HG02938 (cell line): Measurements from ENCODE around the gene TEN1.
"Not testable (repeated sequence)": the region's sequence is repeated elsewhere in the genome, so short reads cannot be mapped to it uniquely, and the experiment has no call there.

ENCODE experiments used
- ATAC-seq: cut with Tn5 transposase; IDR thresholded peaks from one replicate; pipeline ENCODE4 v1.9.1; 2021; ENCODE audit warnings: mild to moderate bottlenecking, moderate library complexity; ENCODE audit not compliant: unreplicated experiment

The TEN1 gene

GRCh38 chr17:76024353-76024752 lies 45.3 kb downstream of the TEN1 start:
- no peak for ATAC-seq

- no peak for ATAC-seq
Measured at GRCh38 chr17:76025294-76025693, 46.3 kb downstream of the TEN1 start.

- no peak for ATAC-seq
Measured at GRCh38 chr17:76026714-76027158, 47.7 kb downstream of the TEN1 start.

GRCh38 chr17:76027159-76027839 lies 48.3 kb downstream of the TEN1 start, which contains the start of gene EVPL:
Gene EVPL (minus strand): TSS chr17:76027306. CDS start chr17:76027198, 108 bp downstream.
- ATAC-seq: no peak

- no peak for ATAC-seq
Measured at GRCh38 chr17:76032073-76032779, 53.2 kb downstream of the TEN1 start.

GRCh38 chr17:76032780-76033108 lies 53.7 kb downstream of the TEN1 start:
- no peak for ATAC-seq

GRCh38 chr17:76033139-76033538 lies 54.1 kb downstream of the TEN1 start:
- ATAC-seq: no peak

GRCh38 chr17:76034428-76035350 lies 55.6 kb downstream of the TEN1 start:
- no peak for ATAC-seq

- no peak for ATAC-seq
Measured at GRCh38 chr17:76036497-76037261, 57.6 kb downstream of the TEN1 start.

- no peak for ATAC-seq
Measured at GRCh38 chr17:76038050-76038449, 59.0 kb downstream of the TEN1 start.

- no peak for ATAC-seq
Measured at GRCh38 chr17:76039121-76039520, 60.1 kb downstream of the TEN1 start.

GRCh38 chr17:76040376-76040775 lies 61.3 kb downstream of the TEN1 start:
- ATAC-seq: no peak

- not testable (repeated sequence) for ATAC-seq
Measured at GRCh38 chr17:76042868-76043267, 63.8 kb downstream of the TEN1 start.

GRCh38 chr17:76044475-76045007 lies 65.5 kb downstream of the TEN1 start:
- ATAC-seq: not testable (repeated sequence)

GRCh38 chr17:76046064-76046463 lies 67.0 kb downstream of the TEN1 start:
- no peak for ATAC-seq

GRCh38 chr17:76048025-76048605 lies 69.1 kb downstream of the TEN1 start:
- no peak for ATAC-seq

GRCh38 chr17:76048711-76049110 lies 69.7 kb downstream of the TEN1 start:
- no peak for ATAC-seq

GRCh38 chr17:76049239-76049638 lies 70.2 kb downstream of the TEN1 start:
- no peak for ATAC-seq

- no peak for ATAC-seq
Measured at GRCh38 chr17:76049836-76050537, 70.9 kb downstream of the TEN1 start.
